ENCODE results near the gene SIGLEC7.

GRCh38 chr19:51097796-51098195, 44.3 kb upstream of the SIGLEC7 start:
- TF ChIP-seq EZH2 (IDR thresholded peaks at IDR 0.05; ENCODE audit: insufficient read depth, low read length) (no peak), CTCF (IDR thresholded peaks at IDR 0.05; ENCODE audit: insufficient read depth, low read depth, low read length) (no peak)

Measured in astrocyte (in vitro differentiated cells and primary cell).